Colonic mucosa (tissue), 4 donors: ENCODE results near the gene LMF1. TPM values are rescaled to one million over a fixed set of nuclear protein-coding genes. Genes with fewer than 3 reads are reported as not detected.

Experiments used
- DNase-seq: peaks from one replicate; pipeline ENCODE4 v3.0.0-alpha.2; 2020
- H3K27ac ChIP-seq: fragments of 200-600 bp; one replicate; pipeline ENCODE4 v1.8.0; 2021
- H3K27me3 ChIP-seq: fragments of 200-600 bp; one replicate; pipeline ENCODE4 v1.8.0; 2021
- H3K36me3 ChIP-seq: fragments of 200-600 bp; one replicate; pipeline ENCODE4 v1.8.0; 2021
- H3K4me1 ChIP-seq: fragments of 200-600 bp; one replicate; pipeline ENCODE4 v1.8.0; 2021; ENCODE audit warnings: mild to moderate bottlenecking
- H3K4me3 ChIP-seq: fragments of 200-600 bp; one replicate; pipeline ENCODE4 v1.8.0; 2021
- H3K9ac ChIP-seq, 2 donors: one replicate each; pipeline ENCODE4 v1.7.0; 2013; ENCODE audit warnings: control low read depth in 2 of 2, low read depth in 2 of 2, low read length in 2 of 2
- H3K9me3 ChIP-seq: fragments of 200-600 bp; one replicate; pipeline ENCODE4 v1.8.0; 2021
- CTCF ChIP-seq: fragments of 200-600 bp; IDR thresholded peaks from one replicate; pipeline ENCODE4 v1.8.0; 2022; ENCODE audit warnings: antibody characterized with exemption, mild to moderate bottlenecking
- intact Hi-C: fragments of 100-400 bp; cut with DNase I; formaldehyde crosslinking; loops from one replicate; pipeline ENCODE4 v1.14.1; 2022
- total RNA-seq, 2 donors: library from RNA; stranded (reverse); fragmentation: NEBNext Ultra II Directional in 1 of 2; extraction: Animal tissue kit (Norgen Biotek cat#: 25700) in 1 of 2; gene quantifications; one replicate each; pipeline ENCODE4 v1.2.1, GENCODE V29; 2021
- donor health status: healthy.
- donor health status: DM: no; HTN: no; CAD: no.
- donor health status: DM: no; HTN: no; CAD: no.

The LMF1 gene
- total RNA-seq, 2 donors from 2014 or later, result 8.4 to 12.8 TPM

DNA sequence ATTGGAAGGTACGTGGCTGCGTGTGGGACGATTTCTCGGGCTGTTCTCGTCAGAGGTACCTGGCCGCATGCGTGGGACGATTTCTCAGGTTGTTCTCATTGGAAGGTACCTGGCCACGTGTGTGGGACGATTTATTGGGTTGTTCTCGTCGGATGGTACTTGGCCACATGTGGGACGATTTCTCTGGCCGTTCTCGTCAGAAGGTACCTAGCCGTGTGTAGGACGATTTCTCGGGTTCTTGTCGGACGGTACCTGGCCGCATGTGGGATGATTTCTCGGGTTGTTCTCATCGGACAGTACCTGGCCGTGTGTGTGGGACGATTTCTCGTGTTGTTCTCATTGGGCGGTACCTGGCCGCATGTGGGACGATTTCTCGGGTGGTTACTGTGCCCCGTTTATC is 120.1 kb downstream of the LMF1 start:
- Histone ChIP-seq H3K9me3 (no peaks in the 10 kb centered on the region), H3K36me3 (no peaks in the 10 kb centered on the region), H3K9ac (no peak overlapping the region), H3K27ac (no peak overlapping the region), H3K27me3 (no peaks in the 10 kb centered on the region), H3K4me3 (no peak overlapping the region), H3K4me1 (no peaks in the 10 kb centered on the region)
- TF ChIP-seq CTCF, result no peak
- intact Hi-C loops, result no loop called here
- no peak for DNase-seq

GRCh38 chr16:848510-849253 is 122.1 kb downstream of the LMF1 start:
- no peaks in the 10 kb centered on the region for H3K4me1 ChIP-seq
- TF ChIP-seq CTCF, result no peak
- H3K4me3 ChIP-seq, result no peak overlapping the region
- no peaks in the 10 kb centered on the region for H3K36me3 ChIP-seq
- no peak for DNase-seq
- H3K27ac ChIP-seq, result no peak overlapping the region
- intact Hi-C loops, result no loop called here
- no peaks in the 10 kb centered on the region for H3K27me3 ChIP-seq
- no peak overlapping the region for H3K9ac ChIP-seq
- no peaks in the 10 kb centered on the region for H3K9me3 ChIP-seq

DNA sequence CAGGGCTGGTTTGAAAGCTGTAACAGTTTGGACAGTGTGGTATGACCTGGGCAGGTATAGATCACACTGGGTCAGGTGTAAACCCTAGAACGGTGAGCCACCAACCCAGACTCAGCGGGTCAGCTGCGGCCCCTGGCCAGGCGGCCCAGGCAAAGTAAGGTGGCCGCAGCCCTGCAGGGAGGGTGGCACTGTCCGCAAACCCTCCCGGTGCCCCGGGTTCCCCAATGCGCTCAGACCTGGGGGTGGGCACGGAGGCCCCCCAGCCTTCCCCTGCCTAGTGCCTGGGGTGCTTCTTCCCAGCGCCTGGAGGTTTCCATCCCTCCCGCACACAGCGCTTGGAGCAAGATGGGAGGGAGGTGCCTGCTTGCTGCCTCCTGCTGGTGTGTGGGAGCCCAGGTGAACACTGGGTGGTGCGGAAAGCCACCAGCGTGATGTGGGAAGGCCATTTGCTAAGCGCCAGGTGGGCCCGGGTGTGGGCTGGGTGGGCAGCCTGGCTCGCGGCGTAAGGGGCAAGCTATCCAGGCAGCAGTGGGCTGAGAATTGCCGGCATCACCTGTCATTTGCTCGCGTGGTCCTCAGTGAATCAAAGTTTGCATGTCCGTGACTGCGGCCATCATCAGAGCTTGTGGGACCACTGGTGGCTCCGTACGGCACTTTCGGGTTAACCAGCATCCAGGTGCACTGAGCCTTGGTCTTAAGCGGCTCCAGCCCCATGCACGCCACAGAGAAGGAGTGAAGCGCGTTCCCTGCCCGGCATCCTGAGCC is 122.9 kb downstream of the LMF1 start:
- H3K9me3 ChIP-seq, result no peaks in the 10 kb centered on the region
- H3K36me3 ChIP-seq, result no peaks in the 10 kb centered on the region
- DNase-seq, result no peak
- intact Hi-C loops, result no loop called here
- H3K4me1 ChIP-seq, result no peaks in the 10 kb centered on the region
- H3K4me3 ChIP-seq, result no peak overlapping the region
- no peak for TF ChIP-seq CTCF
- no peak overlapping the region for H3K9ac ChIP-seq
- no peak overlapping the region for H3K27ac ChIP-seq
- no peaks in the 10 kb centered on the region for H3K27me3 ChIP-seq

DNA sequence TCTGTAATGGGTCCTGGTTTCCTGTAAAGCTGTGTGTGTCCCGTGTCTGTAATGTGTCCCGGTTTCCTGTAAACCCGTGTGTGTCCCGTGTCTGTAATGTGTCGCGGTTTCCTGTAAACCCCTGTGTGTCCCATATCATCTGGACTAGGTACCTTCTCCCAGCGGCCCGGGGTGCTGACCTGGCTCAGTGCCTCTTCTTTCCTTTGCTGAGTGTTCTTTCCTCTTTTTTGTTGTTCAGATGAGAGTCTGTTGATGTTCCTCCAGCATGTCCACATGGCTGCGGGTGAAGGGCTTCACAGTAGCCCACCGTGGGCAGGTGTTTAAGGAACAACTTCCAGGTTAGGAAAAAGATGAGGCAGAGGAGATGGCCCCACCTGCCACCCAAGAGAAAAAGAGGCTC is 123.6 kb downstream of the LMF1 start:
- DNase-seq, result no peak
- intact Hi-C loops, result no loop called here

GRCh38 chr16:845351-845745 is 125.4 kb downstream of the LMF1 start:
- intact Hi-C loops, result no loop called here
- H3K36me3 ChIP-seq, result no peaks in the 10 kb centered on the region
- DNase-seq, result no peak
- TF ChIP-seq CTCF, result no peak
- H3K4me1 ChIP-seq, result no peaks in the 10 kb centered on the region
- H3K9ac ChIP-seq, result no peak overlapping the region
- H3K27me3 ChIP-seq, result no peaks in the 10 kb centered on the region
- H3K9me3 ChIP-seq, result no peaks in the 10 kb centered on the region
- no peak overlapping the region for H3K27ac ChIP-seq
- no peak overlapping the region for H3K4me3 ChIP-seq

More for the DNA sequence above, 123.6 kb downstream of the LMF1 start:
- no peak for TF ChIP-seq CTCF
- Histone ChIP-seq H3K27me3 (no peaks in the 10 kb centered on the region), H3K4me1 (no peaks in the 10 kb centered on the region), H3K27ac (no peak overlapping the region), H3K9me3 (no peaks in the 10 kb centered on the region), H3K36me3 (no peaks in the 10 kb centered on the region), H3K4me3 (no peak overlapping the region), H3K9ac (no peak overlapping the region)
